Measurements from ENCODE around the gene DLL3.

DNA sequence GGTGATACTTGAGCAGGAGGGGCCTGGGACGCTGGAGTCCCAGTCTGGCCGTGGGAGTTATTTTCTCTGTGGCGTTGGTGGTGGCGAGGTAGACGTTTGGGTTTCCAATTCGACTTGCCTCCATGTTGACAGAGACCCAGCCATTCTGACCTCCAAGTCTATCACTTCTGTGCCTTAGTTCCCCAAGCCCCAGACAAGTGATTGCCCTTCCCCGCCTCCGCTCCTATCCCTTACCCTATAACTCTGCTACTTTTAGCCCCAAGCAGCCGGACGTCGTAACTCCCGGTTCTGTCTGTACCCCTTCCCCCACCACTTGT, 17.6 kb upstream of the DLL3 start:
- TF ChIP-seq, protein P1, sequence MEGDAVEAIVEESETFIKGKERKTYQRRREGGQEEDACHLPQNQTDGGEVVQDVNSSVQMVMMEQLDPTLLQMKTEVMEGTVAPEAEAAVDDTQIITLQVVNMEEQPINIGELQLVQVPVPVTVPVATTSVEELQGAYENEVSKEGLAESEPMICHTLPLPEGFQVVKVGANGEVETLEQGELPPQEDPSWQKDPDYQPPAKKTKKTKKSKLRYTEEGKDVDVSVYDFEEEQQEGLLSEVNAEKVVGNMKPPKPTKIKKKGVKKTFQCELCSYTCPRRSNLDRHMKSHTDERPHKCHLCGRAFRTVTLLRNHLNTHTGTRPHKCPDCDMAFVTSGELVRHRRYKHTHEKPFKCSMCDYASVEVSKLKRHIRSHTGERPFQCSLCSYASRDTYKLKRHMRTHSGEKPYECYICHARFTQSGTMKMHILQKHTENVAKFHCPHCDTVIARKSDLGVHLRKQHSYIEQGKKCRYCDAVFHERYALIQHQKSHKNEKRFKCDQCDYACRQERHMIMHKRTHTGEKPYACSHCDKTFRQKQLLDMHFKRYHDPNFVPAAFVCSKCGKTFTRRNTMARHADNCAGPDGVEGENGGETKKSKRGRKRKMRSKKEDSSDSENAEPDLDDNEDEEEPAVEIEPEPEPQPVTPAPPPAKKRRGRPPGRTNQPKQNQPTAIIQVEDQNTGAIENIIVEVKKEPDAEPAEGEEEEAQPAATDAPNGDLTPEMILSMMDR (conservative IDR thresholded peaks at IDR 0.05; ENCODE audit: low read depth in 2 of 2): no peak
- TF ChIP-seq EZH2 (IDR thresholded peaks at IDR 0.05; ENCODE audit: low read depth, unreplicated experiment): no peak
- no peak for TF ChIP-seq ZNF331 (CRISPR knock-in tag; IDR thresholded peaks at IDR 0.05; ENCODE audit: low read depth)
- no peak for TF ChIP-seq STAT1 (IDR thresholded peaks at IDR 0.05; ENCODE audit: unreplicated experiment)
- TF ChIP-seq POLR2AphosphoS5 (IDR thresholded peaks at IDR 0.05; ENCODE audit: low read depth): no peak
- TF ChIP-seq, protein P2, sequence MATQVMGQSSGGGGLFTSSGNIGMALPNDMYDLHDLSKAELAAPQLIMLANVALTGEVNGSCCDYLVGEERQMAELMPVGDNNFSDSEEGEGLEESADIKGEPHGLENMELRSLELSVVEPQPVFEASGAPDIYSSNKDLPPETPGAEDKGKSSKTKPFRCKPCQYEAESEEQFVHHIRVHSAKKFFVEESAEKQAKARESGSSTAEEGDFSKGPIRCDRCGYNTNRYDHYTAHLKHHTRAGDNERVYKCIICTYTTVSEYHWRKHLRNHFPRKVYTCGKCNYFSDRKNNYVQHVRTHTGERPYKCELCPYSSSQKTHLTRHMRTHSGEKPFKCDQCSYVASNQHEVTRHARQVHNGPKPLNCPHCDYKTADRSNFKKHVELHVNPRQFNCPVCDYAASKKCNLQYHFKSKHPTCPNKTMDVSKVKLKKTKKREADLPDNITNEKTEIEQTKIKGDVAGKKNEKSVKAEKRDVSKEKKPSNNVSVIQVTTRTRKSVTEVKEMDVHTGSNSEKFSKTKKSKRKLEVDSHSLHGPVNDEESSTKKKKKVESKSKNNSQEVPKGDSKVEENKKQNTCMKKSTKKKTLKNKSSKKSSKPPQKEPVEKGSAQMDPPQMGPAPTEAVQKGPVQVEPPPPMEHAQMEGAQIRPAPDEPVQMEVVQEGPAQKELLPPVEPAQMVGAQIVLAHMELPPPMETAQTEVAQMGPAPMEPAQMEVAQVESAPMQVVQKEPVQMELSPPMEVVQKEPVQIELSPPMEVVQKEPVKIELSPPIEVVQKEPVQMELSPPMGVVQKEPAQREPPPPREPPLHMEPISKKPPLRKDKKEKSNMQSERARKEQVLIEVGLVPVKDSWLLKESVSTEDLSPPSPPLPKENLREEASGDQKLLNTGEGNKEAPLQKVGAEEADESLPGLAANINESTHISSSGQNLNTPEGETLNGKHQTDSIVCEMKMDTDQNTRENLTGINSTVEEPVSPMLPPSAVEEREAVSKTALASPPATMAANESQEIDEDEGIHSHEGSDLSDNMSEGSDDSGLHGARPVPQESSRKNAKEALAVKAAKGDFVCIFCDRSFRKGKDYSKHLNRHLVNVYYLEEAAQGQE (IDR thresholded peaks at IDR 0.05; ENCODE audit: unreplicated experiment): no peak
- no peak for TF ChIP-seq EZH2phosphoT487 (IDR thresholded peaks at IDR 0.05; ENCODE audit: unreplicated experiment)
- TF ChIP-seq JUNB (IDR thresholded peaks at IDR 0.05; ENCODE audit: unreplicated experiment): no peak
- TF ChIP-seq CREB1 (CRISPR knock-in tag; IDR thresholded peaks at IDR 0.05; ENCODE audit: low read depth): no peak
